NCI-H2171 (cell line): ENCODE data around the gene POU2AF2.
A peak's percentile ranks its signal among the peaks of the same experiment; 100 is the strongest.
"Not testable (repeated sequence)": the region's sequence is repeated elsewhere in the genome, so short reads cannot be mapped to it uniquely, and the experiment has no call there.

Experiments
- DNase-seq: peaks from one replicate; lab custom pipeline; 2025; lab: John Stamatoyannopoulos, UW

POU2AF2 gene

GRCh38 chr11:111259896-111260295, 14.4 kb downstream of the POU2AF2 start:
- DNase-seq, result no peak

- DNase-seq, result no peak
Observed at GRCh38 chr11:111260811-111261210, 15.3 kb downstream of the POU2AF2 start.

GRCh38 chr11:111264646-111265045, 19.1 kb downstream of the POU2AF2 start:
- no peak for DNase-seq

- peak; percentile 78 for DNase-seq
Observed at GRCh38 chr11:111265421-111265820, 19.9 kb downstream of the POU2AF2 start.

GRCh38 chr11:111268303-111268702, 22.8 kb downstream of the POU2AF2 start:
- not testable (repeated sequence) for DNase-seq

- DNase-seq, result no peak
Observed at GRCh38 chr11:111269146-111269868, 23.8 kb downstream of the POU2AF2 start.

- DNase-seq, result no peak
Observed at GRCh38 chr11:111272420-111272819, 26.9 kb downstream of the POU2AF2 start.

GRCh38 chr11:111282562-111283075, 37.1 kb downstream of the POU2AF2 start:
- DNase-seq, result no peak

GRCh38 chr11:111283945-111284481, 38.5 kb downstream of the POU2AF2 start:
- DNase-seq, result no peak

- DNase-seq, result no peak
Observed at GRCh38 chr11:111285189-111286091, 39.9 kb downstream of the POU2AF2 start.

GRCh38 chr11:111291764-111292163, 46.2 kb downstream of the POU2AF2 start:
- no peak for DNase-seq

GRCh38 chr11:111292408-111292807, 46.9 kb downstream of the POU2AF2 start:
- DNase-seq, result not testable (repeated sequence)

GRCh38 chr11:111296196-111296595, 50.7 kb downstream of the POU2AF2 start:
- DNase-seq, result no peak

GRCh38 chr11:111297696-111298095, 52.2 kb downstream of the POU2AF2 start:
- DNase-seq, result no peak

GRCh38 chr11:111298413-111299100, 53.0 kb downstream of the POU2AF2 start, which contains the start of gene POU2AF3:
Gene POU2AF3 (plus strand): TSS chr11:111298546. CDS start chr11:111298582, 36 bp downstream.
- no peak for DNase-seq

GRCh38 chr11:111299101-111300026, 53.8 kb downstream of the POU2AF2 start:
- peak; percentile 30 for DNase-seq

- DNase-seq, result no peak
Observed at GRCh38 chr11:111300569-111300968, 55.0 kb downstream of the POU2AF2 start.

- peak; percentile 86 for DNase-seq
Observed at GRCh38 chr11:111301004-111301841, 55.7 kb downstream of the POU2AF2 start.

GRCh38 chr11:111301842-111302118, 56.3 kb downstream of the POU2AF2 start:
- DNase-seq, result no peak

- DNase-seq, result peak; percentile 29
Observed at GRCh38 chr11:111302298-111302697, 56.8 kb downstream of the POU2AF2 start.
